ENCODE results near the gene LYPD6B. TPM values are rescaled to one million over a fixed set of nuclear protein-coding genes. Genes with fewer than 3 reads are reported as not detected.

Gene LYPD6B
- total and polyA plus RNA-seq, 2 donors (not counting 1 experiment from before 2014, with no cell fraction given), result 1.5 to 2.7 TPM

DNA sequence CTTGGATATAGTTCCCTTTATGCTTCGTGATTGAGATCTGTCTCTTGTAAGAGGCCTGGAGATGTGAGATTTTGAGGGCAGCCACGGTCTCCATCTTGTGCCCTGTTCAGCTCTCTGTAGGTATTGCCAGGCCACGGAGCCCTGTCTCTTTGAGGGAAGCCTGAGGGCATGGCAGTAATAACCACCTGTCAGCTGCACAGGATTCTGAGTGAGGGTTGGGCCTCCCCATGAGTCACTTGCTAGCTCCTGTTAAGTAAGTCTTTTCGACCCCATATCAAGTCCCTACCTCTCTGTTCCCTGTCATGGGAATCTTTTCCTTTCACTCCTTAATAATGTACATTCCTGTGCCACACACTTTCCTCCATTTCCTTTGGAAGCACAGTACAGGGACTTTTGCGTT, 20.4 kb downstream of the LYPD6B start:
- 71% methylated on average over 3 of the region's 5 CpGs for WGBS (ENCODE audit: insufficient coverage)
- no peaks in the 10 kb centered on the region for H3K9me3 Mint-ChIP-seq (ENCODE audit: insufficient read depth)
- no peaks in the 10 kb centered on the region for H3K4me1 ChIP-seq (ENCODE audit: control insufficient read depth in 2 of 2, insufficient read depth in 2 of 2, low read length in 2 of 2)
- H3K27me3 Mint-ChIP-seq, result peaks cover 10% of the 10 kb centered on the region
- POLR2A ChIA-PET, result no interaction called here
- H3K27me3 ChIP-seq (replicated peaks in 1 of 4; ENCODE audit: control extremely low read depth in 1 of 4, control insufficient read depth in 3 of 4, insufficient read depth in 4 of 4, low read length in 3 of 4), result peaks cover 0 to 3% (median 0%) of the 10 kb centered on the region in 4 experiments
- H3K9me3 ChIP-seq (ENCODE audit: control extremely low read depth in 1 of 3, control insufficient read depth in 2 of 3, insufficient read depth in 1 of 3, low read length in 2 of 3), result no peaks in the 10 kb centered on the region
- H4K20me1 ChIP-seq (ENCODE audit: control insufficient read depth, insufficient read depth, low read length, poor library complexity, severe bottlenecking), result no peaks in the 10 kb centered on the region
- TF ChIP-seq, protein P1, sequence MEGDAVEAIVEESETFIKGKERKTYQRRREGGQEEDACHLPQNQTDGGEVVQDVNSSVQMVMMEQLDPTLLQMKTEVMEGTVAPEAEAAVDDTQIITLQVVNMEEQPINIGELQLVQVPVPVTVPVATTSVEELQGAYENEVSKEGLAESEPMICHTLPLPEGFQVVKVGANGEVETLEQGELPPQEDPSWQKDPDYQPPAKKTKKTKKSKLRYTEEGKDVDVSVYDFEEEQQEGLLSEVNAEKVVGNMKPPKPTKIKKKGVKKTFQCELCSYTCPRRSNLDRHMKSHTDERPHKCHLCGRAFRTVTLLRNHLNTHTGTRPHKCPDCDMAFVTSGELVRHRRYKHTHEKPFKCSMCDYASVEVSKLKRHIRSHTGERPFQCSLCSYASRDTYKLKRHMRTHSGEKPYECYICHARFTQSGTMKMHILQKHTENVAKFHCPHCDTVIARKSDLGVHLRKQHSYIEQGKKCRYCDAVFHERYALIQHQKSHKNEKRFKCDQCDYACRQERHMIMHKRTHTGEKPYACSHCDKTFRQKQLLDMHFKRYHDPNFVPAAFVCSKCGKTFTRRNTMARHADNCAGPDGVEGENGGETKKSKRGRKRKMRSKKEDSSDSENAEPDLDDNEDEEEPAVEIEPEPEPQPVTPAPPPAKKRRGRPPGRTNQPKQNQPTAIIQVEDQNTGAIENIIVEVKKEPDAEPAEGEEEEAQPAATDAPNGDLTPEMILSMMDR (IDR thresholded peaks at IDR 0.05), result no peak
- no peak for TF ChIP-seq EZH2 (IDR thresholded peaks at IDR 0.05; ENCODE audit: borderline replicate concordance, insufficient read depth, low read depth, low read length, poor library complexity, severe bottlenecking)
- no peaks in the 10 kb centered on the region for H3K79me2 ChIP-seq (ENCODE audit: control insufficient read depth, insufficient read depth, low read length)
- DNase-seq, result no peak
- H3K4me2 ChIP-seq (replicated peaks; ENCODE audit: low read depth, low read length, poor library complexity, severe bottlenecking), result no peak overlapping the region
- no peak overlapping the region for H2AFZ ChIP-seq (ENCODE audit: insufficient read depth, low read depth, low read length, poor library complexity, severe bottlenecking)
- H3K9ac ChIP-seq (ENCODE audit: low read length), result no peak overlapping the region
- no peak overlapping the region for H3K4me3 ChIP-seq (ENCODE audit: control extremely low read depth in 1 of 5, extremely low read depth in 1 of 5, insufficient read depth in 1 of 5, low read depth in 2 of 5, low read length in 4 of 5)
- H3K4me1 Mint-ChIP-seq, result no peaks in the 10 kb centered on the region
- H3K4me3 Mint-ChIP-seq, result no peak overlapping the region
- H3K27ac Mint-ChIP-seq, result no peak overlapping the region
- CTCF ChIA-PET, result no interaction called here
- ATAC-seq (ENCODE audit: low read depth), result no peak
- no peak overlapping the region for H3K27ac ChIP-seq (ENCODE audit: low read length in 2 of 2)
- no peaks in the 10 kb centered on the region for H3K36me3 ChIP-seq (replicated peaks in 1 of 2; ENCODE audit: control extremely low read depth in 1 of 2, control insufficient read depth in 1 of 2, extremely low read depth in 1 of 2, insufficient read depth in 2 of 2, low read length in 1 of 2)
- intact Hi-C loops (cut with micrococcal nuclease), result no loop called here

DNA sequence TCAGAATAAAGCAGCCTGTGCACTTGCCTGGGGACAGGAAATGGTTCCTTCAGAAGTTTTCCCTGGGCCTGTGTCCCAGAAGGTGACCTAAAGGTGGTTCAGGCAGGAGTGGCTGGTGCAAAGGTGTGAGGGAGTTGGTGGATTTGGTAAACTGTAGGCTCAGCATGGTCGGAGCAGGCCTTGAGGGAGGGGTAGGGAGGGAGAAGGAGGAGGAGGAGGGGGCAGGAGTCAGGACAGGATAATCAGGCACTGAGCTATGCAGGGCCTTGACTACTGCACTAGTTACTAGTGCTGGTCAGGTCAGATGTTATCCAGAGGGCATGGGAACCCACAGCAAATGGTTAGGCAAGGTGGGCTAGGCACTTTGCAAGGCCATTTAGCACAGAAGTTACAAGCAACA, 21.3 kb downstream of the LYPD6B start:
- H4K20me1 ChIP-seq (ENCODE audit: control insufficient read depth, insufficient read depth, low read length, poor library complexity, severe bottlenecking), result no peaks in the 10 kb centered on the region
- no peaks in the 10 kb centered on the region for H3K79me2 ChIP-seq (ENCODE audit: control insufficient read depth, insufficient read depth, low read length)
- H3K27ac ChIP-seq (ENCODE audit: low read length in 2 of 2), result no peak overlapping the region
- Mint-ChIP-seq H3K27ac (no peak overlapping the region), H3K4me3 (no peak overlapping the region), H3K4me1 (no peaks in the 10 kb centered on the region), H3K27me3 (peaks cover 7% of the 10 kb centered on the region), H3K9me3 (ENCODE audit: insufficient read depth) (no peaks in the 10 kb centered on the region)
- no peak for TF ChIP-seq EZH2 (IDR thresholded peaks at IDR 0.05; ENCODE audit: borderline replicate concordance, insufficient read depth, low read depth, low read length, poor library complexity, severe bottlenecking)
- TF ChIP-seq, protein P1 (IDR thresholded peaks at IDR 0.05), result no peak
- H3K4me2 ChIP-seq (replicated peaks; ENCODE audit: low read depth, low read length, poor library complexity, severe bottlenecking), result no peak overlapping the region
- WGBS (ENCODE audit: insufficient coverage), result 86% methylated on average over 1 of the region's 1 CpG
- no peak overlapping the region for H3K9ac ChIP-seq (ENCODE audit: low read length)
- no peak overlapping the region for H3K4me3 ChIP-seq (ENCODE audit: control extremely low read depth in 1 of 5, extremely low read depth in 1 of 5, insufficient read depth in 1 of 5, low read depth in 2 of 5, low read length in 4 of 5)
- no peak for DNase-seq
- H3K36me3 ChIP-seq (replicated peaks in 1 of 2; ENCODE audit: control extremely low read depth in 1 of 2, control insufficient read depth in 1 of 2, extremely low read depth in 1 of 2, insufficient read depth in 2 of 2, low read length in 1 of 2), result no peaks in the 10 kb centered on the region
- peaks cover 0 to 3% (median 0%) of the 10 kb centered on the region in 4 experiments for H3K27me3 ChIP-seq (replicated peaks in 1 of 4; ENCODE audit: control extremely low read depth in 1 of 4, control insufficient read depth in 3 of 4, insufficient read depth in 4 of 4, low read length in 3 of 4)
- H3K4me1 ChIP-seq (ENCODE audit: control insufficient read depth in 2 of 2, insufficient read depth in 2 of 2, low read length in 2 of 2), result no peaks in the 10 kb centered on the region
- ChIA-PET CTCF (no interaction called here), POLR2A (no interaction called here)
- intact Hi-C loops (cut with micrococcal nuclease), result no loop called here
- no peak overlapping the region for H2AFZ ChIP-seq (ENCODE audit: insufficient read depth, low read depth, low read length, poor library complexity, severe bottlenecking)
- H3K9me3 ChIP-seq (ENCODE audit: control extremely low read depth in 1 of 3, control insufficient read depth in 2 of 3, insufficient read depth in 1 of 3, low read length in 2 of 3), result no peaks in the 10 kb centered on the region
- ATAC-seq (ENCODE audit: low read depth), result no peak

Measured in B cell (primary cell).